A673 (cell line): ENCODE measurements around the gene METRN. TPM values are rescaled to one million over a fixed set of nuclear protein-coding genes. Genes with fewer than 3 reads are reported as not detected.

Experiments used
- BruUV-seq: library from RNA; stranded (reverse); fragments of 400-500 nt; replicated peaks from 2 replicates; lab custom pipeline; 2021; lab: Mats Ljungman, UMichigan
- CTCF ChIA-PET: fragments of 300-600 bp; sonication (Branson Sonifier 250); formaldehyde crosslinking; loops from one replicate; lab custom pipeline; 2022; ENCODE audit warnings: antibody characterized with exemption; lab: Charles Lee
- POLR2A ChIA-PET: fragments of 300-600 bp; sonication (Branson Sonifier 250); formaldehyde crosslinking; loops from one replicate; lab custom pipeline; 2022; ENCODE audit warnings: antibody characterized with exemption; ENCODE audit not compliant: low non-redundant PET; lab: Charles Lee
- DNase-seq: peaks from one replicate; pipeline ENCODE4 v3.0.0-alpha.2; 2015; ENCODE audit warnings: low spot score
- H3K27ac ChIP-seq: fragments of 200-600 bp; sonication (generic); 2 replicates; pipeline ENCODE4 v1.5.1; 2016; ENCODE audit warnings: mixed run types, low read depth, mild to moderate bottlenecking, mixed read lengths, antibody characterized with exemption, low read length; ENCODE audit not compliant: poor library complexity, severe bottlenecking
- H3K27me3 ChIP-seq: fragments of 200-600 bp; sonication (generic); replicated peaks from 2 replicates; pipeline ENCODE4 v1.6.1; 2017; ENCODE audit warnings: mixed run types, low read depth, mild to moderate bottlenecking, mixed read lengths, antibody characterized with exemption, low read length; ENCODE audit not compliant: insufficient read depth, poor library complexity
- H3K36me3 ChIP-seq: fragments of 200-600 bp; sonication (generic); 2 replicates; pipeline ENCODE4 v1.6.1; 2016; ENCODE audit warnings: mixed run types, mild to moderate bottlenecking, mixed read lengths, antibody characterized with exemption, low read length; ENCODE audit not compliant: insufficient read depth, poor library complexity, severe bottlenecking
- H3K4me1 ChIP-seq: fragments of 200-600 bp; sonication (generic); 2 replicates; pipeline ENCODE4 v1.6.1; 2017; ENCODE audit warnings: mixed run types, mild to moderate bottlenecking, mixed read lengths, antibody characterized with exemption, low read length; ENCODE audit not compliant: insufficient read depth, poor library complexity, severe bottlenecking
- H3K4me3 ChIP-seq: fragments of 200-600 bp; sonication (generic); 2 replicates; pipeline ENCODE4 v1.5.1; 2016; ENCODE audit warnings: low read depth, mixed run types, mild to moderate bottlenecking, mixed read lengths, low read length; ENCODE audit not compliant: poor library complexity, severe bottlenecking
- H3K9me3 ChIP-seq: fragments of 200-600 bp; sonication (generic); 2 replicates; pipeline ENCODE4 v1.6.1; 2016; ENCODE audit warnings: mixed run types, low read depth, mild to moderate bottlenecking, mixed read lengths, antibody characterized with exemption, low read length; ENCODE audit not compliant: poor library complexity, severe bottlenecking
- CTCF ChIP-seq: fragments of 300-800, 200-600 bp; sonication (generic); conservative IDR thresholded peaks from 2 replicates; pipeline ENCODE4 v1.5.1; 2017; ENCODE audit warnings: low read depth, mild to moderate bottlenecking, antibody characterized with exemption, low read length, moderate library complexity, mixed read lengths
- EZH2 ChIP-seq: fragments of 200-600 bp; sonication (generic); IDR thresholded peaks from 2 replicates; pipeline ENCODE4 v1.6.1; 2017; ENCODE audit warnings: borderline replicate concordance, low read depth, mild to moderate bottlenecking, mixed read lengths, antibody characterized with exemption, low read length; ENCODE audit not compliant: poor library complexity, severe bottlenecking
- intact Hi-C: fragments of 100-400 bp; cut with micrococcal nuclease; formaldehyde crosslinking; loops from one replicate; pipeline ENCODE4 v1.10.0; 2022; ENCODE audit not compliant: unreplicated experiment
- total RNA-seq: library from RNA; stranded (reverse); gene quantifications from 2 replicates; pipeline ENCODE4 v1.2.3, GENCODE V29; 2021

Gene METRN
- total RNA-seq, 1 experiment from 2014 or later = 0.86 TPM

GRCh38 chr16:667113-667779 lies 47.7 kb upstream of the METRN start:
- DNase-seq = no peak
- H3K27ac ChIP-seq = peak overlapping the region; percentile 94
- intact Hi-C loops = no loop called here

GRCh38 chr16:667780-668518 lies 47.0 kb upstream of the METRN start, which contains the start of gene RHOT2:
Gene RHOT2, plus strand, starts transcription at chr16:668132. Its CDS starts 68 bp downstream, at chr16:668200.
- intact Hi-C loops = no loop called here
- peak; percentile 96 for DNase-seq
- Histone ChIP-seq H3K27me3 (no peaks in the 10 kb centered on the region), H3K4me1 (peaks cover 3% of the 10 kb centered on the region), H3K4me3 (peak within 1 kb of the TSS; percentile 99), H3K27ac (peak within 1 kb of the TSS; percentile 94), H3K9me3 (no peaks in the 10 kb centered on the region), H3K36me3 (peaks cover 35% of the 10 kb centered on the region)
- no TSS peak for BruUV-seq
- ChIA-PET CTCF (no interaction called here), POLR2A (no interaction called here)
- TF ChIP-seq EZH2 (no peak), CTCF (peak; percentile 76)

More at GRCh38 chr16:667113-667779, 47.7 kb upstream of the METRN start:
- no peak for TF ChIP-seq EZH2
- TF ChIP-seq CTCF = no peak
- no peak overlapping the region for H3K4me3 ChIP-seq
- no TSS peak for BruUV-seq
- CTCF ChIA-PET = no interaction called here
- POLR2A ChIA-PET = no interaction called here
- H3K4me1 ChIP-seq = peaks cover 3% of the 10 kb centered on the region
- peaks cover 31% of the 10 kb centered on the region for H3K36me3 ChIP-seq
- no peaks in the 10 kb centered on the region for H3K27me3 ChIP-seq
- no peaks in the 10 kb centered on the region for H3K9me3 ChIP-seq

GRCh38 chr16:668519-669171 lies 46.3 kb upstream of the METRN start:
- no peaks in the 10 kb centered on the region for H3K27me3 ChIP-seq
- H3K27ac ChIP-seq = peak overlapping the region; percentile 94
- no peak for DNase-seq
- no TSS peak for BruUV-seq
- H3K9me3 ChIP-seq = no peaks in the 10 kb centered on the region
- H3K4me3 ChIP-seq = peak overlapping the region; percentile 99
- H3K4me1 ChIP-seq = peaks cover 3% of the 10 kb centered on the region
- ChIA-PET CTCF (no interaction called here), POLR2A (interaction anchor here (0.6 kb wide), 1 partner anchor 18 kb away, joined by 3 read pairs; no protein-coding TSS in a partner anchor)
- TF ChIP-seq CTCF = no peak
- no peak for TF ChIP-seq EZH2
- intact Hi-C loops = no loop called here
- peaks cover 42% of the 10 kb centered on the region for H3K36me3 ChIP-seq
